Activated CD8-positive, alpha-beta T cell treated with anti-CD3 and anti-CD28 coated beads, Interleukin-2, amount 10 ng/mL, durations not matched to agents 7 days and 5 days (primary cell): Measurements from ENCODE around the gene CDK5. TPM values are rescaled to one million over a fixed set of nuclear protein-coding genes. Genes with fewer than 3 reads are reported as not detected.
"Not testable (repeated sequence)": the region's sequence is repeated elsewhere in the genome, so short reads cannot be mapped to it uniquely, and the experiment has no call there.

ENCODE experiments used
- ATAC-seq: fragments of 150-1000 bp; cut with Tn5 transposase; one replicate; pipeline ENCODE4 v1.10.0; 2021; ENCODE audit warnings: moderate library complexity
- CTCF ChIA-PET: fragments of 350-600 bp; sonication (Branson Sonifier 250); formaldehyde crosslinking; loops from one replicate; lab custom pipeline; 2021; ENCODE audit warnings: antibody characterized with exemption; lab: Charles Lee
- POLR2A ChIA-PET: fragments of 350-600 bp; sonication (Branson Sonifier 250); formaldehyde crosslinking; loops from one replicate; lab custom pipeline; 2021; ENCODE audit warnings: antibody characterized with exemption; lab: Charles Lee
- DNase-seq: peaks from one replicate; pipeline ENCODE4 v3.0.0-alpha.2; 2020
- H3K27ac Mint-ChIP-seq: one replicate; pipeline ENCODE4 v1.8.0; 2021; ENCODE audit warnings: mild to moderate bottlenecking, mixed read lengths
- H3K27me3 Mint-ChIP-seq: one replicate; pipeline ENCODE4 v1.8.0; 2021; ENCODE audit warnings: low read depth, mixed read lengths
- H3K36me3 Mint-ChIP-seq: one replicate; pipeline ENCODE4 v1.8.0; 2021; ENCODE audit warnings: low read depth, mixed read lengths
- H3K4me1 Mint-ChIP-seq: one replicate; pipeline ENCODE4 v1.8.0; 2021; ENCODE audit warnings: low read depth, mixed read lengths
- H3K4me3 Mint-ChIP-seq: one replicate; pipeline ENCODE4 v1.8.0; 2021; ENCODE audit warnings: mild to moderate bottlenecking, mixed read lengths
- H3K9me3 Mint-ChIP-seq: one replicate; pipeline ENCODE4 v1.8.0; 2022; ENCODE audit warnings: mixed read lengths; ENCODE audit not compliant: insufficient read depth
- total RNA-seq, 2 experiments: library from RNA; stranded (reverse); gene quantifications; one replicate each; pipeline ENCODE4 v1.2.3, GENCODE V29; 2021

Gene CDK5
- total RNA-seq, 2 experiments from 2014 or later, result 20.3 to 21.0 TPM

GRCh38 chr7:151048911-151049463 lies 8.7 kb downstream of the CDK5 start:
- POLR2A ChIA-PET, result interaction anchor here (0.6 to 1.5 kb wide), 2 partner anchors 56 to 1677 kb away, joined by 3 read pairs; no protein-coding TSS in a partner anchor
- CTCF ChIA-PET, result no interaction called here

GRCh38 chr7:151047976-151048815 lies 9.5 kb downstream of the CDK5 start, which contains the start of gene ASIC3:
ASIC3 (plus strand) TSS chr7:151048531; CDS start chr7:151048886, 355 bp downstream.
- ATAC-seq (no peak), DNase-seq (no peak)
- no peaks in the 10 kb centered on the region for H3K9me3 Mint-ChIP-seq
- ChIA-PET CTCF (interaction anchor here (0.6 kb wide), 1 partner anchor 62 kb away, joined by 3 read pairs; no protein-coding TSS in a partner anchor), POLR2A (interaction anchor here (0.6 kb wide), 1 partner anchor 1678 kb away, joined by 3 read pairs; no protein-coding TSS in a partner anchor)
- H3K27me3 Mint-ChIP-seq, result peaks cover 12% of the 10 kb centered on the region
- H3K36me3 Mint-ChIP-seq, result peaks cover 3% of the 10 kb centered on the region
- H3K4me1 Mint-ChIP-seq, result peaks cover 17% of the 10 kb centered on the region
- H3K4me3 Mint-ChIP-seq, result no peak within 1 kb of the TSS
- H3K27ac Mint-ChIP-seq, result no peak within 1 kb of the TSS

More at GRCh38 chr7:151048911-151049463, 8.7 kb downstream of the CDK5 start:
- peaks cover 3% of the 10 kb centered on the region for H3K36me3 Mint-ChIP-seq
- DNase-seq, result no peak
- H3K27me3 Mint-ChIP-seq, result peaks cover 12% of the 10 kb centered on the region
- peaks cover 21% of the 10 kb centered on the region for H3K4me1 Mint-ChIP-seq
- H3K4me3 Mint-ChIP-seq, result no peak overlapping the region
- no peak for ATAC-seq
- no peak overlapping the region for H3K27ac Mint-ChIP-seq
- H3K9me3 Mint-ChIP-seq, result no peaks in the 10 kb centered on the region

GRCh38 chr7:151046603-151047573 lies 10.8 kb downstream of the CDK5 start:
- POLR2A ChIA-PET, result no interaction called here
- H3K36me3 Mint-ChIP-seq, result no peaks in the 10 kb centered on the region
- no peak for ATAC-seq
- no peak for DNase-seq
- H3K27me3 Mint-ChIP-seq, result peaks cover 9% of the 10 kb centered on the region
- CTCF ChIA-PET, result interaction anchor here (2.0 kb wide), 1 partner anchor 19 kb away, joined by 5 read pairs; the partner anchor contains the start of gene ABCB8
- H3K4me1 Mint-ChIP-seq, result peaks cover 9% of the 10 kb centered on the region
- no peaks in the 10 kb centered on the region for H3K9me3 Mint-ChIP-seq
- H3K4me3 Mint-ChIP-seq, result no peak overlapping the region
- no peak overlapping the region for H3K27ac Mint-ChIP-seq

GRCh38 chr7:151045967-151046366 lies 11.7 kb downstream of the CDK5 start:
- no peak overlapping the region for H3K4me3 Mint-ChIP-seq
- no peaks in the 10 kb centered on the region for H3K36me3 Mint-ChIP-seq
- peaks cover 9% of the 10 kb centered on the region for H3K27me3 Mint-ChIP-seq
- ATAC-seq, result no peak
- peaks cover 5% of the 10 kb centered on the region for H3K4me1 Mint-ChIP-seq
- peak overlapping the region; percentile 67 for H3K27ac Mint-ChIP-seq
- H3K9me3 Mint-ChIP-seq, result no peaks in the 10 kb centered on the region
- DNase-seq, result no peak
- CTCF ChIA-PET, result interaction anchor here (2.0 kb wide), 1 partner anchor 18 kb away, joined by 5 read pairs; the partner anchor contains the start of gene ABCB8
- POLR2A ChIA-PET, result no interaction called here

- POLR2A ChIA-PET, result no interaction called here
- ATAC-seq (no peak), DNase-seq (no peak)
- Mint-ChIP-seq H3K4me3 (no peak overlapping the region), H3K4me1 (peaks cover 1% of the 10 kb centered on the region), H3K9me3 (no peaks in the 10 kb centered on the region), H3K36me3 (no peaks in the 10 kb centered on the region), H3K27ac (no peak overlapping the region), H3K27me3 (peaks cover 5% of the 10 kb centered on the region)
- CTCF ChIA-PET, result no interaction called here
These were observed 12.4 kb downstream of the CDK5 start for GRCh38 chr7:151045262-151045661.

GRCh38 chr7:151043959-151044358 lies 13.7 kb downstream of the CDK5 start:
- no peak for DNase-seq
- Mint-ChIP-seq H3K36me3 (no peaks in the 10 kb centered on the region), H3K4me1 (peaks cover 12% of the 10 kb centered on the region), H3K9me3 (no peaks in the 10 kb centered on the region), H3K27ac (no peak overlapping the region), H3K27me3 (no peaks in the 10 kb centered on the region), H3K4me3 (no peak overlapping the region)
- CTCF ChIA-PET, result no interaction called here
- POLR2A ChIA-PET, result no interaction called here
- no peak for ATAC-seq

- CTCF ChIA-PET, H3K27ac Mint-ChIP-seq, H3K36me3 Mint-ChIP-seq, POLR2A ChIA-PET, ATAC-seq, H3K27me3 Mint-ChIP-seq, H3K9me3 Mint-ChIP-seq, DNase-seq, H3K4me3 Mint-ChIP-seq: not testable (repeated sequence)
- peaks cover 17% of the 10 kb centered on the region for H3K4me1 Mint-ChIP-seq
These were observed 14.2 kb downstream of the CDK5 start for GRCh38 chr7:151043449-151043848.

- ChIA-PET CTCF (interaction anchor here (1.1 kb wide), 1 partner anchor 22 kb away, joined by 3 read pairs; no protein-coding TSS in a partner anchor), POLR2A (no interaction called here)
- H3K4me1 Mint-ChIP-seq, result peaks cover 17% of the 10 kb centered on the region
- ATAC-seq (no peak), DNase-seq (no peak)
- H3K27me3 Mint-ChIP-seq, result no peaks in the 10 kb centered on the region
- no peak overlapping the region for H3K27ac Mint-ChIP-seq
- H3K9me3 Mint-ChIP-seq, result no peaks in the 10 kb centered on the region
- H3K36me3 Mint-ChIP-seq, result peaks cover 7% of the 10 kb centered on the region
- H3K4me3 Mint-ChIP-seq, result no peak overlapping the region
These were observed 16.9 kb downstream of the CDK5 start for GRCh38 chr7:151040616-151041375.

- CTCF ChIA-PET, result interaction anchor here (1.0 kb wide), 1 partner anchor 22 kb away, joined by 3 read pairs; no protein-coding TSS in a partner anchor
These were observed 17.7 kb downstream of the CDK5 start for GRCh38 chr7:151039850-151040548.

More at GRCh38 chr7:151039850-151040548, 17.7 kb downstream of the CDK5 start:
- Mint-ChIP-seq H3K36me3 (peaks cover 10% of the 10 kb centered on the region), H3K9me3 (no peaks in the 10 kb centered on the region), H3K27me3 (no peaks in the 10 kb centered on the region), H3K4me3 (no peak overlapping the region), H3K27ac (peak overlapping the region; percentile 39), H3K4me1 (peaks cover 17% of the 10 kb centered on the region)
- no peak for ATAC-seq
- POLR2A ChIA-PET, result no interaction called here
- DNase-seq, result no peak
